HG03439 (cell line): ENCODE results near the gene BICRAL.
"Not testable (repeated sequence)": the region's sequence is repeated elsewhere in the genome, so short reads cannot be mapped to it uniquely, and the experiment has no call there.

Experiments used
- ATAC-seq: cut with Tn5 transposase; IDR thresholded peaks from one replicate; pipeline ENCODE4 v1.9.1; 2021; ENCODE audit warnings: mild to moderate bottlenecking, moderate library complexity; ENCODE audit not compliant: unreplicated experiment

Gene BICRAL

GRCh38 chr6:42890311-42891198 lies 108.7 kb downstream of the BICRAL start:
- ATAC-seq, result peak; percentile 87

GRCh38 chr6:42891199-42891722 lies 109.4 kb downstream of the BICRAL start:
- no peak for ATAC-seq

DNA sequence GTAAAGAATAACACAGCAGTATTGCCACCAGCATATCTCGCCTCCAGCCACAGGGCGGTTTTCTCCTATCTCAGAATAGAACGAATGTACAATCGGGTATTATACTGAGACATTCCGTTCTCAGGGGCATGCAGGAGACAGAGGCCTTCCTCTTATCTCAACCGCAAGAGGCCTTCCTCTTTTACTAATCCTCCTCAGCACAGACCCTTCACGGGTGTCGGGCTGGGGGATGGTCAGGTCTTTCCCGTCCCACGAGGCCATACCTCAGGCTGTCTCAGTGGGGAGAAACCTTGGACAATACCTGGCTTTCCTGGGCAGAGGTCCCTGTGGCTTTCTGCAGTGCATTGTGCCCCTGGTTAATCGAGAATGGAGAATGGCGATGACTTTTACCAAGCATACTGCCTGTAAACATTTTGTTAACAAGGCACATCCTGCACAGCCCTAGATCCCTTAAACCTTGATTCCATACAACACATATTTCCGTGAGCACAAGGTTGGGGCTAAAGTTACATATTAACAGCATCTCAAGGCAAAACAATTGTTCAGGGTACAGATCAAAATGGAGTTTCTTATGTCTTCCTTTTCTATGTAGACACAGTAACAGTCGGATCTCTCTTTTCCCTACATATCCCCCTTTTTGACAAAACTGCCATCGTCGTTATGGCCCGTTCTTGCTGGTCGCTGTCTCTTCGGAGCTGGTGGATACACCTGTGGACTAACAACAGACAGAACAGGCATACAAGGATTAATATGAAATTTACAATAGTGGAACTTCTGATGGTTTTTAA lies 112.4 kb downstream of the BICRAL start:
- ATAC-seq, result not testable (repeated sequence)

DNA sequence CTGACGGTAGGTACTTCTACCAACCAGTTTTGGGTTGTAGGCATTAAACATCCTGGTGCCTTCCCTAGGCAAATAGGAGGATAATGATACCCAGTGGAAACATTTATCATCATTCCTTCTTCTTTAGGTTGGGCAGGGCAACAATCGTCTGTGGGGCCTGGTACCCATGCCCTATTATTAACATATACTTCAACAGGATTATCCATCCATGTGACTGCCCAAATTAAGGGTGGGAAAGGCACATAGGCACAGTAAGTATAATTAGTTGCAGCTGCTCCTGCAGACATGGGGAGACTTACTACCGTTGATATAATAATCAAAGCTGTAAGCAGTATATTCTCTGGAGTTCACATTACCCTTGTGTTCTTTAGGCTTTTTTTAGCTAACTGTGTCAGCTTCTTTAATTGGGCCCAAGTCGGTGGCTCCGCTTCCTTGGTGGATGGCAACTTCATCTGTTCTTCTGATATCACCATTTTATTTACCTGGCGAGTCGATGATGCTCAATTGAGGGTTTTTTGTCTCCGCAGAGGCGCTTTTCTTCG lies 114.4 kb downstream of the BICRAL start:
- ATAC-seq, result no peak

- no peak for ATAC-seq
Observed at GRCh38 chr6:42898891-42899361, 117.1 kb downstream of the BICRAL start.

DNA sequence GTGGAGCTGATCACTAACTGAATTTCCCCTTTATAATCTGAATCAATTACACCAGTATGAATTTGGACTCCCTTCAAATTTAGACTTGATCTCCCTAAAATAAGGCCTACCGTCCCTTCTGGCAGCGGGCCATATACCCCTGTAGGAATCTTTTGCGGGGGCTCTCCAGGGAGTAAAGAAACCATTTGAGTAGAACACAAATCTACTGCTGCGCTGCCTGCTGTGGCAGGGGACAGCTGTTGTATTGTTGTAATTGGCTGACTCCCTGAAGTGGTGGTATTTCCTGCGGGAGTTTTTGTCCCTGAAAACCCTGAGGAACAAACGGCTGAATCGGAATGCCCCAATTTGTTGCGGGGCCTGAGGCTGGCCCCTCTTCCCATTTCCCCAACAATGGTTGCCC lies 118.0 kb downstream of the BICRAL start:
- no peak for ATAC-seq

DNA sequence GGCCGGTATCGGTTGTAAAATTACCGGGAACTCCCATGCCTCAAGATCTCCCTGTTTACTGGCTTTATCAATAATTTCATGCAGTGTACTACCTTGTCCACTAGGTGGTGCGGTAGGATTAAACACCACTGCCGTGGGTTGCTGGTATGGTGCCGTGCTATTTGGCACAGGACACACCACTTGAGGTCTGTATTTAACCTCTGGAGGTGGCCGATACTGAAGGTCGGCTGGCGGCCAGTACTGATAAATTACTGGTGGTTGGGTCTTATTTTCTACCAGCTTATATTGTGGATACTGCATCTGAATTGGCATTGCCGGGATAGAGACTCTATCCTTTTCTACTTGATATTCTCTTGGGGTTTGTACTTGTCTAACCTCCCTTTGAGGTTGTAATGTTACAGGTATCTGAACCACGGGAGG lies 119.7 kb downstream of the BICRAL start:
- peak; percentile 90 for ATAC-seq

DNA sequence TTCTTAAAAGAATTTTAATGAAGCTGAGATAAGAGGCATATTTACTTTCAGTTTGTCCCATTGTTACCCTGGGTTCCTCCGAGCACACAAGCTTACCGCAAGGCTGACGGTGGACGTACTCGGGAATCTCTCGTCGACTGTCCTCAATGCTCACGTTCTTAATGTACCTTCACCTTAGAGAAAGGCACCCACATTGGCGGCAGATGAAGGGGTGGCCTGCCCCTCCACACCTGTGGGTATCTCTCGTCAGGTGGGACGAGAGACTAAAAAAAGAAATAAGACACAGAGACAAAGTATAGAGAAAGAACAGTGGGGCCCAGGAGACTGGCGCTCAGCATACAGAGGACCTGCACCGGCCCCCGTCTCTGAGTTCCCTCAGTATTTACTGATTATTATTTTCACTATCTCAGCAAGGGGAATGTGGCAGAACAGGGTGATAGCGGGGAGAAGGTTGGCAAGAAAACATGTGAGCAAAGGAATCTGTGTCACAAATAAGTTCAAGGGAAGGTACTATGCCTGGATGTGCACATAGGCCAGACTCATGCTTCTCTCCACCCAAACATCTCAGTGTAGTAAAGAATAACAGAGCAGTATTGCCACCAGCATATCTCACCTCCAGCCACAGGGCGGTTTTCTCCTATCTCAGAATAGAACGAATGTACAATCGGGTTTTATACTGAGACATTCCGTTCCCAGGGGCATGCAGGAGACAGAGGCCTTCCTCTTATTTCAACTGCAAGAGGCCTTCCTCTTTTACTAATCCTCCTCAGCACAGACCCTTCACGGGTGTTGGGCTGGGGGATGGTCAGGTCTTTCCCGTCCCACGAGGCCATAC lies 120.8 kb downstream of the BICRAL start:
- not testable (repeated sequence) for ATAC-seq

DNA sequence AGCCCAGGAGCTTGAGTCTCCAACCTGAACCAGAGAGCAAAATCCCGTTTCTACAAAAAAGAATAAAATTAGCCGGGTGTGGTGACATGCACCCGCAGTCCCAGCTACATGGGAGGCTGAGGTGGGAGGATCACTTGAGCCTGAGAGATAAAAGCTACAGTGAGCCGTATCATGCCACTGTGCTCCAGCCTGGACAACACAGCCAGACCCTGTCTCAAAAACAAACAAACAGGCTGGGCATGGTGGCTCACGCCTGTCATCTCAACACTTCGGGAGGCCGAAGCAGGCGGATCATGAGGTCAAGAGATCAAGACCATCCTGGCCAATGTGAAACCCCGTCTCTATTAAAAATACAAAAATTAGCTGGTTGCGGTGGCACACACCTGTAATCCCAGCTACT lies 122.6 kb downstream of the BICRAL start:
- no peak for ATAC-seq

DNA sequence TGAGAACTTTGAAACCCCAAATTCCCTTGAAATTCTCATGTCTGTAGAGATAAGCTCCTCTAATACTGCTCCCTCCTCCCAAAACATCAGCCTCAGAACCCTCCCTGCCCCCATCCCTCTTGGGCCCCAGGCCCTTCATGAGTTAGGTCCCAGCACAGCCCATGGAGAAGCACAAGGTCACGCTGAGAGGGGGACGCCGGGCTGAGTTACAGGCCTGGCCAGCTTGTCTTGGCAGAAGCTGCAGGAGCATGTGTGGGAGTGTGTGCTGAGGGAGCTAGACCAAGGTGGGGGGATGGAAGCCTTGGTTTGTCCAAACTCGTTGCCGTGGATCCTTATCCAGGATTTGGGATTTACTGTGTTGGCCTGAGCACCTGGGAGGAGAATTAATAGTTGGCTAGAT lies 125.5 kb downstream of the BICRAL start:
- no peak for ATAC-seq

GRCh38 chr6:42909835-42910234 lies 128.0 kb downstream of the BICRAL start:
- ATAC-seq, result no peak

GRCh38 chr6:42911171-42912021 lies 129.5 kb downstream of the BICRAL start:
- ATAC-seq, result no peak

- no peak for ATAC-seq
Observed at GRCh38 chr6:42914546-42914945, 132.7 kb downstream of the BICRAL start.

DNA sequence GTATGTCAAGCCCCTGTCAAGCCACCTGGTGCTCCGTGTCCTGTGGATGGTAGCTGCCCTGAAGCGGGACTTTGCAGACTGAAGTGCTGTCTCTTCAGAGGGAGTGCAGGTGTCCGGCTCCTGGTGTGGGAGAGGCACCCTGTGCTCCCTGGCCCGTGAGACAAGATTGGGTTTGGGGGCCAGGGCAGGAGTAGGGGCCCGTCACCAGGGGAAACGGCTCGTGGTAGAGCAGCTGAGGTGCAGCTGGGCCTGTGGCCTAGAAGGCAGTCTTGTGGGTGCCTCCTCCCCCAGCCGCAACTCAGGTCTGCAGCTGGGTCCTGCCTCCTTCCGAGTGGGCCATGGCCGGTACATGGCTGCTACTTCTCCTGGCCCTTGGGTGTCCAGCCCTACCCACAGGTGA lies 133.9 kb downstream of the BICRAL start, which contains the start of gene PTCRA:
Gene PTCRA, plus strand, starts transcription at position 322 of the 400 bp plus-strand sequence. Its CDS starts 17 bp downstream, at position 339.
- ATAC-seq, result no peak

GRCh38 chr6:42916288-42916687 lies 134.4 kb downstream of the BICRAL start:
- ATAC-seq, result no peak
